22Rv1 (cell line): ENCODE data around the gene CHDH.

Experiments
- H3K27ac ChIP-seq: fragments of 450-650 bp; 2 replicates; pipeline ENCODE4 v1.5.1; 2017
- ZFX ChIP-seq: fragments of 450-650 bp; IDR thresholded peaks from 2 replicates; pipeline ENCODE4 v1.6.1; 2017; ENCODE audit warnings: antibody characterized with exemption, borderline replicate concordance
- TF ChIP-seq, protein P1 (sequence below): fragments of 450-650 bp; IDR thresholded peaks from 2 replicates; pipeline ENCODE4 v1.5.1; 2017; ENCODE audit warnings: mild to moderate bottlenecking

Gene CHDH

DNA sequence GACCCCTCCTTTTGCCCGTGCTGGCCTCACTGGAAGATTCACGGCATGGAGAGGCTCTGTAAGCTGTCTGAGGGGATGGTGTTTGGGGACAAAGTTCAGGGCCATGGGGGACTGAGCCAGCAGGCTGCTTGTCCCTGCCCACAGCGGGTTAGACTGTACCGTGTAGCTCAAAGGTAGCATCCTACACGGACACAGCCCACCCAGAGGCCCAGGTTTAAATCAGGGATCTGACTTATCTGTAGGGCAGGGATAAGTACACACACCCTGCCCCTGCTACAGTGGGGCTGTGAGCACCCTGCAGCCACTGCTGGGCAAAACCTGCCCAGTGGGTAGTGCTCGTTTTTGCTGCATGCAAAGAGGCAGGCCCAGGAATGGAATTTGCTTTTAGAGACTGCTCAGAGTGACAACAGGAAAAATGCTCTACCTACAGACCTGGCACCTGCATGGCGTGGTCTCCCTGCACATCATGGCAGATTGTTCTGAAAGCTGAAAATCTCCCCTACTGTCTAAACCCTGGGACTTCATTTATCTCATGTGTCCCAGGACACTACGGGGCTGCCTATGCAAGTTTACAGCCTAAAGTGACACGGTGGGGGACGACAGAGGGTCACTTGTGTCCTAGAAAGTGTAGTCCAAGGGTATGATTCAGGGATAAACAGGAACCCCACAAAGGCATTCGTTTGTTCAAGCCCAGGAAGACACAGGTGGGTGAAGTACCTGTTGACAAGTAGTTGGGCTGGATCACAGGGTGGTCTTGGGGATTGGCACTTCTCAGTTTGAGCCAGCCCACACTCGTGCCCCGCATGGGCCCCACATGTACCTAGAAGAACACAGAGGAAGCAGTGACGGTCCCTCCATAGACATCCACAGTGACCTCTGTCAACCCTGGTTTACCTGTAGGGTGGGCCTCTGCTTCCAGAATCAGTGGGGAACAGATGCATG is 27.7 kb downstream of the CHDH start:
- TF ChIP-seq ZFX = no peak
- TF ChIP-seq, protein P1, sequence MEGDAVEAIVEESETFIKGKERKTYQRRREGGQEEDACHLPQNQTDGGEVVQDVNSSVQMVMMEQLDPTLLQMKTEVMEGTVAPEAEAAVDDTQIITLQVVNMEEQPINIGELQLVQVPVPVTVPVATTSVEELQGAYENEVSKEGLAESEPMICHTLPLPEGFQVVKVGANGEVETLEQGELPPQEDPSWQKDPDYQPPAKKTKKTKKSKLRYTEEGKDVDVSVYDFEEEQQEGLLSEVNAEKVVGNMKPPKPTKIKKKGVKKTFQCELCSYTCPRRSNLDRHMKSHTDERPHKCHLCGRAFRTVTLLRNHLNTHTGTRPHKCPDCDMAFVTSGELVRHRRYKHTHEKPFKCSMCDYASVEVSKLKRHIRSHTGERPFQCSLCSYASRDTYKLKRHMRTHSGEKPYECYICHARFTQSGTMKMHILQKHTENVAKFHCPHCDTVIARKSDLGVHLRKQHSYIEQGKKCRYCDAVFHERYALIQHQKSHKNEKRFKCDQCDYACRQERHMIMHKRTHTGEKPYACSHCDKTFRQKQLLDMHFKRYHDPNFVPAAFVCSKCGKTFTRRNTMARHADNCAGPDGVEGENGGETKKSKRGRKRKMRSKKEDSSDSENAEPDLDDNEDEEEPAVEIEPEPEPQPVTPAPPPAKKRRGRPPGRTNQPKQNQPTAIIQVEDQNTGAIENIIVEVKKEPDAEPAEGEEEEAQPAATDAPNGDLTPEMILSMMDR = no peak
- H3K27ac ChIP-seq = no peak overlapping the region

DNA sequence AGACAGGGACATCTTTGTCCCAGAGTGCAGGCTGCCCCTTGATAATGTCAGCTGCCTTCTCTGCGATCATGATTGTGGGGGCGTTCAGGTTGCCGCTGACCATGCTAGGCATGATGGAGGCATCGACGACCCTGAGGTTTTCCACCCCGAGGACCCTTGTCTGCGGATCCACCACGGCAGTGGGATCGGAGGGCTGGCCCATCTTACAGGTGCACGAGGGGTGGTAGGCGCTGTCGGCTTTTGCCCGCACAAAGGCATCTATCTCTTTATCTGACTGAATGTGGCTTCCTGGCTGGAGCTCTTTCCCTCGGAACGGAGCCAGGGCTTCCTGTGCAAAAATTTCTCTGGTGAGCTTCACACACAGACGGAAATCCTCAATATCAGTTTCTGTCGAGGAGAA is 28.4 kb downstream of the CHDH start:
- TF ChIP-seq, protein P1 = no peak
- TF ChIP-seq ZFX = no peak
- no peak overlapping the region for H3K27ac ChIP-seq

DNA sequence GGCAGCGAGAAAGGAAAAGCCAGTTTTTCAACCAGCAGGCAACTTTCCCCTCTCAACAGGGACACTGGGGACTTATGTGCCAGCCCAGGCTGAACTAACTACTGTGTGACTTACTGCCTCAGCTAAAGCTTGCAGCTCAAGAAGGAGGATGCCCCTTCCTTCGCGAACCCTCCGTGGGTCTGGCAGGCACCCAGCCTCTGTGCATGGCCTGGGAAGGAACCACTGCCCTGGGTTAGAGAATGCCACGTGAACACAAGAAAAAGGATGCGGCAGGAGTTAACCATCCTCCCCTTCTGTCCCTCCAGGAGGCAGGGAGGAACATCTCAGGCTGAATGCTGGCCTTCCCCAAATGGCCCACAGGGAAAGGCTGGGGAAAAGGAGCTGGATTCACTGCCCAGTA is 29.0 kb downstream of the CHDH start:
- TF ChIP-seq, protein P1 = no peak
- no peak for TF ChIP-seq ZFX

DNA sequence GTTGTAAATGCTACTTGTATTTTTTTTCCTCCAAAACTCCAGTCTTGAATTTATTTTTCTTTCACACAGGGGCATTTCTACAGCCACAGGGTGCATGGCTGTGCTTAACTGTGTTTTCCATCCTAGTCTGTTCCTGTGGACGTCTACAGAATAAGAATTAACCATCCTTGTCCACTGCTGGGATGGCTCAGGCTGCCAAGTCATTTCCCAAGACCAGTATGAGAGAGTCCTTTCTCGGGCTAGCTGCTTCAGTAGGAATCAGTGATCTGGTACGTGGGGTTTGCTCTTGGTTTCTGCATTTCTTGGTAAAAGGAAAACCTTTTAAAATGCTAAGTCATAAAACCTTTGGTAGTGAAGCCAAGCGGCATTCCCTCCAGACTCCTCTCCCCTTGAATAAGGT is 29.8 kb downstream of the CHDH start:
- TF ChIP-seq ZFX = no peak
- TF ChIP-seq, protein P1 = no peak
- H3K27ac ChIP-seq = no peak overlapping the region

More for the DNA sequence above, 29.0 kb downstream of the CHDH start:
- no peak overlapping the region for H3K27ac ChIP-seq

DNA sequence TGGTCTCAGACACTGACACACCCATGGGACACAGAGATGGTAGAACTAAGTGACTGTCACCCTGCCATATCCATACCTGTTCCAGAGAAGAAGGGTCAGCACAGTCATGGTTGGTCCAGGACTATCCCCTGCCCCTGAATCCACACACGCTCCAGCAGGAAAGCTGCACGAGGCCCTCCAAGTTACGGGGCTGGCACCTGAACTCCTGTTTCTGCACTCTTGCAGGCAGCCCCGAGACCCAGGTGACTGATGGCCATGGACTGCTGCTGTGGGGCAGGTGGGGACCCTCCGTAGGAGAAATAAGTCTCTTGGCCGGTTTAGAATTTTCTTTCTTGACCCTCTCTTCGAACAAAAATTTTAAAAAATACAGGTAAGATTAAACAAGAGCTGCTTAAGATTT is 30.6 kb downstream of the CHDH start:
- H3K27ac ChIP-seq = no peak overlapping the region
- TF ChIP-seq, protein P1 = no peak
- no peak for TF ChIP-seq ZFX

DNA sequence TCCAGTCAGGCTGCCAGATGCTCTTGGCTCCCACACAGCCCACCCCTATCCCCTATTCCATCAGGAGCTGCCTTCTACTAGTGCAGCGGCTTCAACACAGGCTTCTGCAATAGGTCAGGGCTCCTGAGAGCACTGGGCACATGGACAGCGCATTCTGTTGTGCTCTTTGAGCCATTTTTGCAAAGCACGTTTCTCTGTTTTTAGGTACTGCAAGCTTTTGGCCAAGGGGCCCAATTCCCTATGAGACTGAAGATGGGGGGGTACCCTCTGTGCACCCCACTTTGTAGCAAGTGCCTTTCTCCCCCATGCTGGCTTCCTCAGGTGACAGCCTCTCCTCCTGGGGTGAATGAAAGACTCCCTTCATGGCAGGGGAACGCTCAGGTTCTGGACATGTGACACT is 31.2 kb downstream of the CHDH start:
- TF ChIP-seq ZFX = no peak
- TF ChIP-seq, protein P1 = no peak
- H3K27ac ChIP-seq = no peak overlapping the region

DNA sequence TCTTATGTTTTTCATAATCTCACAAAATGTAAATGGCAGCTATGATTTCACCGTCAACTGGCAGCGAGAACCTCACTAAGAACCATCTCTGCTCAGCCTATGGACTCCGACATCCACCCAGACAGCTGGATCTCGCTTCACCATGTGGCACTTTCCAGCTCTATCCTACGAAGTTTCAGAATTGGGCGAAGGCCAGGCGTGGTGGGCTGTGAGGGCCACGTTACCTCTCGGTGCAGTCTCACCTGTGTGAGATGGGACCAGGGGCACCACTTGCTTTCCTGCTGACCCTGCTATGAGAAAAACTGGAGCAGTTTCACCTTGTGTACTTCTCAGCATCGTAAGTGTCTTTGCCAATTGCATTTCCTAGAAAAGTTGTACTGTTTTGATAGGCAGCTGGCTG is 32.3 kb downstream of the CHDH start:
- TF ChIP-seq, protein P1 = no peak
- TF ChIP-seq ZFX = no peak
- no peak overlapping the region for H3K27ac ChIP-seq
